Osteoblast (primary cell): ENCODE results near the gene CDK5RAP2. TPM values are rescaled to one million over a fixed set of nuclear protein-coding genes. Genes with fewer than 3 reads are reported as not detected.

ENCODE experiments used
- DNase-seq: peaks from one replicate; pipeline ENCODE4 v3.0.0; 2011; ENCODE audit warnings: low spot score, mixed read lengths; ENCODE audit not compliant: insufficient read length; ENCODE audit errors: missing footprints
- H2AFZ ChIP-seq: 2 replicates; pipeline ENCODE4 v1.6.0; 2011; ENCODE audit warnings: mild to moderate bottlenecking, low read length
- H3K27ac ChIP-seq: 2 replicates; pipeline ENCODE4 v1.5.1; 2011; ENCODE audit warnings: mild to moderate bottlenecking, low read depth, low read length, moderate library complexity
- H3K27me3 ChIP-seq: 2 replicates; pipeline ENCODE4 v1.6.0; 2012; ENCODE audit warnings: mild to moderate bottlenecking, control low read depth, inconsistent platforms, low read length, moderate library complexity; ENCODE audit not compliant: insufficient read depth
- H3K36me3 ChIP-seq: 2 replicates; pipeline ENCODE4 v1.5.1; 2011; ENCODE audit warnings: mild to moderate bottlenecking, low read length, control low read depth, moderate library complexity; ENCODE audit not compliant: insufficient read depth
- H3K4me1 ChIP-seq: 2 replicates; pipeline ENCODE4 v1.5.1; 2011; ENCODE audit warnings: mild to moderate bottlenecking, low read length, control low read depth, moderate library complexity; ENCODE audit not compliant: insufficient read depth
- H3K4me2 ChIP-seq: 2 replicates; pipeline ENCODE4 v1.6.0; 2011; ENCODE audit warnings: mild to moderate bottlenecking, low read length; ENCODE audit not compliant: insufficient read depth
- H3K4me3 ChIP-seq: fragments of 200-600 bp; sonication (generic); 3 replicates; pipeline ENCODE4 v1.5.1; 2012; ENCODE audit warnings: mild to moderate bottlenecking, low read length, inconsistent platforms; ENCODE audit not compliant: insufficient read depth
- H3K79me2 ChIP-seq: 2 replicates; pipeline ENCODE4 v1.6.0; 2012; ENCODE audit warnings: mild to moderate bottlenecking, low read length, control low read depth, inconsistent platforms; ENCODE audit not compliant: insufficient read depth
- H3K9me3 ChIP-seq: 2 replicates; pipeline ENCODE4 v1.5.1; 2011; ENCODE audit warnings: low read depth, low read length, control low read depth
- H4K20me1 ChIP-seq: 2 replicates; pipeline ENCODE4 v1.6.0; 2012; ENCODE audit warnings: mild to moderate bottlenecking, low read length, control low read depth; ENCODE audit not compliant: insufficient read depth
- total RNA-seq: library from RNA; depleted of rRNA; stranded (reverse); fragments of >200 nt; gene quantifications from 2 replicates; pipeline ENCODE4 v1.2.3, GENCODE V29; 2012
- TF ChIP-seq, protein P1 (sequence below): IDR thresholded peaks from 2 replicates; pipeline ENCODE4 v1.5.1; 2011; ENCODE audit warnings: mild to moderate bottlenecking, low read depth, low read length, moderate library complexity; ENCODE audit errors: extremely low read depth

CDK5RAP2 gene
- total RNA-seq, 1 donor: 59.7 TPM

DNA sequence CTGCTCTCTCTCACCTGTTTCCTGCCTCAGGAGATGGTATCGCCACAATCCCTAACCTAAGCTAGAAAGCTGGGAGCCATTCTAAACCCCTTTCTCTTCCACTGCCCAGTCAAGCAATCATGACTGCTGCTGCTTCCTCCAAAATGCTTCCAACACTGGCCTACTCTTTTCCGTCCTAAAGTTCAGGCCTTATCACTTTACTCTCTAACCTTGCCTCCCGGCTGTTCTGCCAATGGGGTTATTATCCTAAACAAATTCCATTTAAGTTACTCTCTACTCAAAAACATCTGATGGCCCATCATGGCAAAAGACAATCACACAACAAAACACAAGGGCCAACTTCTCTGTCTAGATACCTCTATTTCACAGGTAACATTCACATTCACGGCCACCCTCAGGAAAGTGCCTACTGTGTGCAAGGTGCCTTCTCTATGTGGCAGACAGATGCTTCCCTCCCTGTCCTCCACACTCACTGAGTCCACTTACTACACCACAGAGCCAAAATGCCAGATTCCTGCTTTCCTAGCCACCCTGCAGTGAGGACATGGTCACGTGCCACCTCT lies 168.0 kb downstream of the CDK5RAP2 start:
- H3K4me3 ChIP-seq: no peak overlapping the region
- no peak overlapping the region for H2AFZ ChIP-seq
- peaks cover 51% of the 10 kb centered on the region for H3K36me3 ChIP-seq
- no peaks in the 10 kb centered on the region for H3K9me3 ChIP-seq
- no peak overlapping the region for H3K4me2 ChIP-seq
- no peaks in the 10 kb centered on the region for H3K27me3 ChIP-seq
- H3K27ac ChIP-seq: peak overlapping the region; percentile 82
- TF ChIP-seq, protein P1, sequence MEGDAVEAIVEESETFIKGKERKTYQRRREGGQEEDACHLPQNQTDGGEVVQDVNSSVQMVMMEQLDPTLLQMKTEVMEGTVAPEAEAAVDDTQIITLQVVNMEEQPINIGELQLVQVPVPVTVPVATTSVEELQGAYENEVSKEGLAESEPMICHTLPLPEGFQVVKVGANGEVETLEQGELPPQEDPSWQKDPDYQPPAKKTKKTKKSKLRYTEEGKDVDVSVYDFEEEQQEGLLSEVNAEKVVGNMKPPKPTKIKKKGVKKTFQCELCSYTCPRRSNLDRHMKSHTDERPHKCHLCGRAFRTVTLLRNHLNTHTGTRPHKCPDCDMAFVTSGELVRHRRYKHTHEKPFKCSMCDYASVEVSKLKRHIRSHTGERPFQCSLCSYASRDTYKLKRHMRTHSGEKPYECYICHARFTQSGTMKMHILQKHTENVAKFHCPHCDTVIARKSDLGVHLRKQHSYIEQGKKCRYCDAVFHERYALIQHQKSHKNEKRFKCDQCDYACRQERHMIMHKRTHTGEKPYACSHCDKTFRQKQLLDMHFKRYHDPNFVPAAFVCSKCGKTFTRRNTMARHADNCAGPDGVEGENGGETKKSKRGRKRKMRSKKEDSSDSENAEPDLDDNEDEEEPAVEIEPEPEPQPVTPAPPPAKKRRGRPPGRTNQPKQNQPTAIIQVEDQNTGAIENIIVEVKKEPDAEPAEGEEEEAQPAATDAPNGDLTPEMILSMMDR: no peak
- H4K20me1 ChIP-seq: no peaks in the 10 kb centered on the region
- H3K4me1 ChIP-seq: peaks cover 24% of the 10 kb centered on the region
- DNase-seq: no peak
- H3K79me2 ChIP-seq: no peaks in the 10 kb centered on the region

DNA sequence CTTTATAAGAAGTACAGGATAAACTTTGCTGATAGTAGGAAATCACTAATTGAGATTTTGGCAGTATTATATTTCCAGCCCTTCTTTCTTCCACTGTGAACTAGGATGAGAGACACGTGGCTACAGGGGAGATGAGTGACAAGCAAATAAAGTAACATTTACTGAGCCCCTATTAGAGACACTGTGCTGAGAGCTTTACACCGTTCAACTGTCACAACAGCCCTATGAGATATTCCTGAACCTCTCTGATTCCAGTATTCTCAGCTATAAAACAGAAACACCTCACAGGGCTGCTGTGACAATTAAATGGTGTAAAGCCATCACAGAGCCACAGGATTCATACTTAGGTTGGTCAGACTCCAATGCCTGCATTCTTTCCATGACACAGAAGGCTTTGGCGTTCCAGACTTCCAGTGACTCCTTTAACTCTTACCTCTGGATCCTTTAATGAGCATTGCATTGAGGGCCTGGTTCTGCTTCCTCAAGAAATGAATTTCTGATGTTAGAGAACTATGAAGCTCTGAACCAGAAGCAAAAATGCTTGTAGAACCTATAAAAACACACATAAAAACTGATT lies 169.0 kb downstream of the CDK5RAP2 start:
- Histone ChIP-seq H3K9me3 (no peaks in the 10 kb centered on the region), H3K4me2 (no peak overlapping the region), H2AFZ (no peak overlapping the region), H3K4me3 (no peak overlapping the region), H4K20me1 (no peaks in the 10 kb centered on the region), H3K27me3 (no peaks in the 10 kb centered on the region), H3K27ac (peak overlapping the region; percentile 82), H3K4me1 (peaks cover 24% of the 10 kb centered on the region), H3K36me3 (peaks cover 58% of the 10 kb centered on the region), H3K79me2 (no peaks in the 10 kb centered on the region)
- TF ChIP-seq, protein P1: no peak
- no peak for DNase-seq

DNA sequence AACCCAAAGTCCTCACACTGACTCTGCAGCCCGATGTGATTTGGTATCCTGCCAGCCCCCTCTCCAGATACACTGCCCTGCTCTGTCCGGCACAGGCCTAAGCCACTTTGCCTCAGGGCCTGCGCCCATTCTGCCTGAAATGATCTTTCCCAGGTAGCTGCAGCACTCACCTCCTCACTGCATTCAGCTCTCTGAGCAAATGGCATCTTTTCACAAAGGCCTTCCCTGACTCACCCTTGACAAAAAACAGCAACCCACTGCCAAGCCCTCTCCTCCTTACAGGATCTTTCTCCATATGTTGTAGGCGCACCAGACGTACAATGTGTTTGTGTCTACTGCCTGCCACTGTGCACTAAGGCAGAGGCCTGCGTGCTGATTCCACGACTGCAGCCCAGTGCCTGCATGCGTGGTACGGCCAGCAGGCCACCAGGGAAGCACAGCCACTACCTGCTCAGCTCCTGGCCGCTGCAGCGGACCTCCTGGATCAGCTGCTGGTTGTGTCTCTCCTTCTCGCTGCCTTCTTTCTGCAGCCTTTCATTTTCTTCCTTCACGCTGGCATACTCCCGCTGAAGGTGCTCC lies 171.2 kb downstream of the CDK5RAP2 start:
- Histone ChIP-seq H3K4me3 (no peak overlapping the region), H3K27ac (no peak overlapping the region), H3K36me3 (peaks cover 69% of the 10 kb centered on the region), H4K20me1 (no peaks in the 10 kb centered on the region), H3K4me2 (no peak overlapping the region), H3K4me1 (peaks cover 30% of the 10 kb centered on the region), H3K27me3 (no peaks in the 10 kb centered on the region), H3K9me3 (no peaks in the 10 kb centered on the region), H3K79me2 (no peaks in the 10 kb centered on the region), H2AFZ (no peak overlapping the region)
- no peak for DNase-seq
- TF ChIP-seq, protein P1: no peak

DNA sequence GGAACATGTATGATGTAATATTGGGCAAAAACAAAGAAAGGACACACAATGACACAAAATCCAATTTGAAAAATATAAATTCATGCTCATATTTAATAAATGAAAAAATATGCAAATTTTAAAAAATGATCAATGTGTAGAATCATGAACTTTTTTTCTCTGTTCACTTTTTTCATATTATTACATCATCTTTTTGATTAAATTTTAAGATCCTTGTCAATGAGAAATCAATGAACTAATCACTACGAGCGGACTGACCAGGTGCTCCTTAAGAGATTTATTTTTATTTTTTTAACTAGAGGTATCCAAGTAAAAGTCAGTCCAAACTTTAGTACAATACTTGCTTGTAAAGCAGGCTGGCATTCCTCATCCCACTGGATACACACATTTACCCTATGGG lies 174.1 kb downstream of the CDK5RAP2 start:
- no peaks in the 10 kb centered on the region for H3K9me3 ChIP-seq
- H3K4me1 ChIP-seq: peaks cover 32% of the 10 kb centered on the region
- no peak overlapping the region for H3K4me2 ChIP-seq
- H2AFZ ChIP-seq: no peak overlapping the region
- no peak overlapping the region for H3K4me3 ChIP-seq
- no peak for DNase-seq
- TF ChIP-seq, protein P1: no peak
- peaks cover 12% of the 10 kb centered on the region for H3K79me2 ChIP-seq
- no peaks in the 10 kb centered on the region for H4K20me1 ChIP-seq
- H3K27me3 ChIP-seq: no peaks in the 10 kb centered on the region
- H3K36me3 ChIP-seq: peaks cover 78% of the 10 kb centered on the region
- H3K27ac ChIP-seq: no peak overlapping the region
